Effector CD4-positive, alpha-beta T cell (primary cell): ENCODE measurements around the gene SULT1A1.
"Not testable (repeated sequence)": the region's sequence is repeated elsewhere in the genome, so short reads cannot be mapped to it uniquely, and the experiment has no call there.

Experiments
- DNase-seq: peaks from one replicate; pipeline ENCODE4 v3.0.0-alpha.2; 2020

SULT1A1 gene

DNA sequence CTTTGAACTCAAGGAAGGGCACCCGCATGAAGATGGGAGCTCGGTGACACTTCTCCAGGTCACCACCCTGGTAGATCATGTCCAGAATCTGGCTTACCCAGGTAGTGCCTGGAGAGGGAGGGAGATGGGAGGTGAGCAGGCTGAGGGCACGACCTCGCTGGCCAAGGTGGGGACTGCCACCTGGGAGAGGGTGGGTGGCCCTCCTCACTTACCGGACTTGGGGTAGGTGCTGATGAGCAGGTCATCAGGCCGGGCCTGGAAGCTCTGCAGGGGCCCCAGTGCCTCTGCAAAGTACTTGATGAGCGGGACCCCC lies 1.4 kb downstream of the SULT1A1 start:
- DNase-seq, result not testable (repeated sequence)

DNA sequence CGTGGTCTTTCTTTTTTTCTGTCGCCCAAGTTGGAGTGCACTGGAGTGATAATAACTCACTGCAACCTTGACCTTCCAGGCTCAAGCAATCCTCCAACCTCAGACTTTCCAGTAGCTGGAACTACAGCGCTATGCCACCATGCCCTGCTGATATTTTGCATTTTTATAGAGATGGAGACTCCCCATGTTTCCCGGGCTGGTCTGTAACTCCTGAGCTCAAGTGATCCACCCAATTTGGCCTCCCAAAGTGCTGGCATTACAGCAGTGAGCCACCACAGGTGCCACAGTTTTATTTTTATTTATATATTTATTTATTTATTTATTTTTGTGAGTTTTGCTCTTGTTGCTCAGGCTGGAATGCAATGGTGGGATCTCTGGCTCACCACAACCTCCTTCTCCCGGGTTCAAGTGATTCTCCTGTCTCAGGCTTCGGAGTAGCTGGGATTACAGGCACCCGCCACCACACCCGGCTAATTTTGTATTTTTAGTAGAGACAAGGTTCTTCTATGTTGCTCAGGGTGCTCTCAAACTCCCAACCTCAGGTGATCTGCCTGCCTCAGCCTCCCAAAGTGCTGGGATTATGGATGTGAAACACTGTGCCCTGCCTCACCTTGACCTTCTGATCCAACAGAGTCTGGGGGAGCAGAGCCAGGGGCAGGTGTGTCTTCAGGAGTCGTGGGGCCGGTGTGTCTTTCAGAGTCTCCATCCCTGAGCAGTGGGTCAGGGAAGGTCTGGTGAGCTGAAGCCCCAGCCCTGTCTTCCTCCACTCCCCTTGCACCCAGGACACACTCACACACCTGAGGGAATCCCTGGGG lies 2.0 kb downstream of the SULT1A1 start:
- DNase-seq, result not testable (repeated sequence)

GRCh38 chr16:28607116-28607623 lies 2.7 kb downstream of the SULT1A1 start:
- no peak for DNase-seq

DNA sequence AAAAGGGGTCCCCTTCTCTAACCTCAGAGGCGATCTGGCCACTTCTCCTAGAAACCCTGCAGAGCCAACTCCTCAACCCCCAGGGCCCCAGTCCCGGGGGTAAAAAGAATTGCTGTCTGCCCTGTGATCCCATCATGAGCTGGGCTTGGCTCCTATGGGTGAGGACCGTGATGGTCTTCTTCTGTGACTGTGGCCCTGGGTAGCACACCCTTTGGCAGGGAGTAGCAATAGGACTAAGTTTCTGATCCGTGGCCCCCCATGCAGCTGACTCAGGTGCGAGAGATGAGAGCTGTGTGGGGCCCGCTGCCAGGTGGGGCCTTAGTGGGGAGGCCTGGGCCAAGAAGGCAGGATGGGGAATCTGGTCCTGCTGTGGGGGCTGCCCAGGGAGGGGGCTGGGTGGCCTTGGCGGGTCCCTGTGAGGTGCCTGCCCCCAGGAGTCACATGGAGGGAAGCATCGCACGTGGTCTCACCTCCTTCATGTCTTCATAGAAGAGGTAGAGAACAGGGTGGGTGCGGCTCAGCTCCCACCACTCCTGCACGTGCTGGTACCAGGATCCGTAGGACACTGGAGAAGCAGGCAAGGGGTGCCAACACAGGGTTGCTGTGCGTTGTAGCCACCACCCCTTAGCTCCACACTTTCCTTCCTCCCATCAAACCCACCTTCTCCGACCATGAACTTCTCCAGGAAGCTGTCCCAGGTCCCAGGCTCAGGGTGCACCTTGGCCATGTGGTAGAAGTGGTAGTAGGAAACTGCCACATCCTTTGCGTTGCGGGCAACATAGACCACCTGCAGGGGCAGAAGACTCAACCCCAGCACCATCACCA lies 3.3 kb downstream of the SULT1A1 start:
- DNase-seq, result no peak

DNA sequence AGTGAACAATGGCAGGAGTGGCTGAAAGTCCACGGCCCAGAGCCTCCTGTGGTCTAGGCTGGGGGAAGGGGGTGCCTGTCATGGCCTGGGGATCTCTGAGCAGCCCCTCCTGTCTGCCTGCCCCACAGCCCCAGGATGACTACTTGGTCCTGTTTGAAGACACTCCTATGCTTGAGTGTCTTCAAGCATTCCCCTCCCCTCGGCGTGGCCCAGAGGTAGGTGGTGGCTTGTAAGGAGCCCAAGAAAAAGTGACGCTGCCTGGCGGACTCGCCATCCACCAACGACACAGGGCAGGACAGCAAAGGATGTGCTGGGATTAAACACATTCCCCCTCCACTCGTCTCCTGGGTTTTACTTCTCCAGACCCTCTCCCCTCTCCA lies 5.7 kb downstream of the SULT1A1 start:
- no peak for DNase-seq

DNA sequence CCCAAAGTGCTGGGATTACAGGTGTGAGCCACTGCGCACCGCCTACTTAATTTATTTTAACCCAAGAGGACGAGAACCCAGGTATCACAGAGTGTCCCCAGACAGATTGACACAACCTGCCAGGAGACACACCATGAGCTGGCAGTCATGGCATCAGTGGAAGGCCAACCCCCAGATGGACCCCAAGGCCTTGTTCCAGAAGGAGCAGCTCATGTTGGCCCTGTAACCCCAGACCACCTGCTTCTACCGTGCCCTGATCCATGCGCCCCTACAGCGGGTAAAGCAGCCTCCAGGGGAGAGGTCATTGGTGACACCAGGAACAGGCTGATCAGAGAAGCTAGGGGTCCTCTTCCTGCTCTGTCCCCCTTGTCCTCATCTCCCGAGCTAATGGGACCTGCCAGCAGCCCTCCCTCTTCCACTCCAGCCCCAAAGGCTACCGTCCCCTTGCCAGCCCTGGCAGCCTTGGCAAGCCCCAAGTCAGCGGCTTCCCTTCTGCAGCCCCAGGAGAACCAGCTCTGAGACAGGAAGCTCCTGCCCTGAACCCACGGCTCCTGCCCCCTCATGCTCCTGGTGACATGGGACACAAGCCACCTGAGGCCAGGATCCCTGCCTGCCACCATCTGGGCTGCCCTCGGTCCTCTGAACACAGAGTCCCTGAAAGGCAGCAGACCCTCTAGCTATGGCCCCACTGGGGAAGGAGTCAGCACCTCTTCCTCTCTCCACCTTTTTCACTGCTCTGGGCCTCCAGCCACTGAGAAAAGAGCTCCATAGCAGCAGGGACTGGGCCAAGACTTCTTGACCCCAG lies 6.3 kb downstream of the SULT1A1 start:
- DNase-seq, result no peak

DNA sequence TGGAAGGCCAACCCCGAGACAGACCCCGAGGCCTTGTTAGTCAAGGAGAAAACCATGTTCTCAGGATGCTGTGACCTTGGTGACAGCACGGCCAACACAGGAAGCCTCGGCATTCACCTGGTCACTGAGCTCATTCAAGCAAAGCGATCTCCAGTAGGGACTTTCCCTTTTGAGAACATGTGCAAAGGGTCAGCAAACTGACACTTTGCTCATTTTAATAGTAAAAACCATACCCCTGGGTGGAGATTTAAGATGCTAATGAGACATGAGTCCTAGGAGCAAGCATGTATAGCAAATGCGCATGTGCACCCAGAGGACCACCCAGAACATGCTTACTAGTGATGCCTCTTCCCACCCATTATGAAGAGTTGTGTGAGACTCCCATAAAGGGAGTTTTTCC lies 7.3 kb downstream of the SULT1A1 start:
- DNase-seq, result no peak

DNA sequence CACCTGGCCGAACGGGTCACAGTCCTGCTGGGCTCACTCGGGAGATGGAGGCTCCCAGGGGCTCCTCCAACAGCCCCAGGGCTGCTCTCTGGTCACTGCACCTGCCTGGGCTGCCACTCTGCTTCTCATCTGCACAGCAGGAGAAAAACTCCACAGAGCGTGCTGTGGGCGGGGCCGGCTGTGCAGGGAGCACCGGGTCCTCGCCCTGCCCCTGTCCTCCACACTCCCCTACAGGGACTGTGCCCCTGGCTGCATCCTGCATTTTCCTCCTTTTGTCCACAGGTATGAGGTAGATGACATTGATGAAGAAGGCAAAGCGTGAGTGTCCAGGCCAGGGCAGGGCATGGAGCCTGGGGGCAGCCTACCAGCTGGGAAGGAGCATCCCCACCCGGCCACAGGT lies 7.8 kb downstream of the SULT1A1 start:
- DNase-seq, result not testable (repeated sequence)

DNA sequence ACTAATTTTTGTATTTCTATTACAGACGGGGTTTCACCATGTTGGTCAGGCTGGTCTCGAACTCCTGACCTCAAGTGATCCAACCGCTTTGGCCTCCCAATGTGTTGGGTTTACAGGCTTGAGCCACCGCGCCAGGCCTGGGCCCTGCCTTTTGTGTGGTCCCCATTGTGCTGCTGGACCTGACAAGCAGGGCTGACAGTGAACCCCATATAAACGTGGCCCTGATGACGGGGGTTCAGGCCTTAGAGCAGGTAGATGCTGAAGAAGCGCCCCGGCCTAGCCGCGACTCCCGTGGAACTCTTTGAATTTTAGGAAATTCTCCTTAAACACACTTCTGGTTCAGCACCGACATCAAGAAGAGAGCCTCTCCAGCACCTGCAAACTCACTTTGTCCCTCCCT lies 8.3 kb downstream of the SULT1A1 start:
- not testable (repeated sequence) for DNase-seq

- not testable (repeated sequence) for DNase-seq
Observed at GRCh38 chr16:28600965-28601364, 8.9 kb downstream of the SULT1A1 start.

GRCh38 chr16:28599377-28600285 lies 10.2 kb downstream of the SULT1A1 start:
- DNase-seq, result not testable (repeated sequence)

DNA sequence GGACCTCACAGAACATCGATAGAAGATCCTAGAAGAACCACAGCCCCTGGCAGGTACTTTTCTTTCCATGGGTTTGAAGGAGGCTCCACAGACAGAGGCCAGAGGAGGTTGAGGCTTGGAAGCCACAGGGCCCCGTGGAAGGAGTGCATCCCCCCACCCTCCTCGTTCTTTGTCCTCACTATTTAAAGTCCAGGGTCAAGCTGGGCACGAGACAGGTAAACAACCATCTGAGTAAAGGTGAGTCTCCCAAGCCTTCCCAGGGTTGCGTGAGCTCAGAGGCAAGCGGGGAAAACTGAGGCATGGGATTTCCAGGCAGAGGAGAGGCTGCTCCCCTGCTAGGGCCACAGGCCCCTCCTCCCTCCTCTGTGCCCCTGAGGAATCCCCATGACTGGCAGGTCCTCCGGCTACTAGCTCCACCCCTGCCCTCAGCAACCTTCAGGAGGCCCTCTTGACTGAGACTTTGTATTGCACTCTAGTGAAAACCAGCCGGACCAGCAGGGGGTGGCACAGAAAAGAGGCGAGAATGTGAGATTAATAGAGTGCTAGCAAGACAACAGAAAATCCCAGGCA lies 12.1 kb downstream of the SULT1A1 start:
- DNase-seq, result no peak

DNA sequence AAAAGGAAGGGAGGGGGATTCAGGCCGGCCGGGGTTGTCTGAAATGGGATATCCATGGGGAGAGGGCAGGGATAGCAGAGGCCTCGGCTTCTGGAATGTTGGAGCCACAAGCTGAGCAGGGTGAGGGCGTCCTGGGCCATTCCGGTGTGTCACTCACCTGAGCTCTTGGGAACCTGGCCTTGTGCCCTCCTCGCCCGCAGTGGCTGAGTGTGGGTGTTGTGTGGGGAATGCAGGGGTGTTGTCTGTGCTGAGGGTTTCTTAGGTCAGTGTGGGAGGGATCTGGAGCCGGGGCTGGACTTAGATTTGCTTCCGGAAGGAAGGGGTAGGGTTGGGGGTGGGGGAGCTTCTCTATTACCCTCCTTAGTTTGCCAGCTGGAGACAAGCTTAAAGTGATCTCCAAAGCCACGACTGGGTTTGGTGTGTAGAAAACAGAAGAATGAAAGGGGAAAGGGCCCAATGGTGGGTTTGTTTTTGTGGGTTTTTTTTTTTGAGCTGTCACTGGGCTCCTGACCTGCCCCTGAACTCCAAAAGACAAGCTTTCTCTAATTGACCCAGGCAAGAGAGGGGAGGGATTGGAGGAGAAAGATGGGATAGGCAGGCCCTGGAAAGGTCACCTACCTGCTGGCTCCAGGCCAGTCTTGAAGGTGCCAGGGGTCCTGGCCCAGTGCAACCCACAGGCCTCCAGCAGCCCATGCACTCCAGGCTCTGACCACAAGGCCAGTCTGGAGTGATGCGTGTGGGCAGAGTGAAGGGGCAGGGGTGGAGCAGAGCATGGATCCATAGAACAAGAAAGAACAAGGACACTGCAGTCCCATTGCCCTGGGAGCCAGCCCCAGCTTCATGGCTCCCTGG lies 12.8 kb downstream of the SULT1A1 start, which contains the start of gene SULT1A2:
Gene SULT1A2 (minus strand): TSS at position 211 of the 852 bp plus-strand sequence. CDS start 1,120 bp downstream, outside the sequence.
- DNase-seq, result no peak

DNA sequence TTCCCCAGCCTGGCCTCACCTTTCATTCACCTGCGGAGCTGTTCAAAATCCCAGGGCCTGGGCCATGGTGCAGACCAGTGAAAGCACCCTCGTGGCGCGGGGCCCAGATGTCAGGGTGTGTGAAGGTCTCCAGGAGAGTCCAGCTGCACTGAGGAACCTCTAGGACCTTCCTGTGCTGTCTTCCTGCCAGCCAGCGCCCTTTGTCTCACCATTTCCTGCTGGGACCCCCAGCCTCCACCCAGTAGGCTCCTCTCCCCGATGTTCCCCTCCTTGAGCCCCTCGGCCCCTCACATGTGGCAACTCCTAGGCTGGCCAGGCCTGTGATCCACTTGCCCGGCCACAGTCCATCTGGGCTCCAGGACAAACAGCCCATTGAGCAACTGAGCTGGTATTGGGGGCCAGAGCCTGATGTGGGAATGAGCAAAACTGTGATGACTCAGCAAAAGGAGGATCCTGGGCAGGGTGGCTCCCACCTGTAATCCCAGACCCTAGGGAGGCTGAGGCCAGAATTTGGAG lies 13.7 kb downstream of the SULT1A1 start:
- DNase-seq, result no peak

DNA sequence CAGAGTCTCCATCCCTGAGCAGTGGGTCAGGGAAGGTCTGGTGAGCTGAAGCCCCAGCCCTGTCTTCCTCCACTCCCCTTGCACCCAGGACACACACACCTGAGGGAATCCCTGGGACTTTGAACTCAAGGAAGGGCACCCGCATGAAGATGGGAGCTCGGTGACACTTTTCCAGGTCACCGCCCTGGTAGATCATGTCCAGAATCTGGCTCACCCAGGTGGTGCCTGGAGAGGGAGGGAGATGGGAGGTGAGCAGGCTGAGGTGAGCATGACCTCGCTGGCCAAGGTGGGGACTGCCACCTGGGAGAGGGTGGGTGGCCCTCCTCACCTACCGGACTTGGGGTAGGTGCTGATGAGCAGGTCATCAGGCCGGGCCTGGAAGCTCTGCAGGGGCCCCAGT lies 14.4 kb downstream of the SULT1A1 start:
- not testable (repeated sequence) for DNase-seq

- DNase-seq, result no peak
Observed at GRCh38 chr16:28592979-28593553, 16.8 kb downstream of the SULT1A1 start.

- DNase-seq, result no peak
Observed at GRCh38 chr16:28592511-28592910, 17.3 kb downstream of the SULT1A1 start.

DNA sequence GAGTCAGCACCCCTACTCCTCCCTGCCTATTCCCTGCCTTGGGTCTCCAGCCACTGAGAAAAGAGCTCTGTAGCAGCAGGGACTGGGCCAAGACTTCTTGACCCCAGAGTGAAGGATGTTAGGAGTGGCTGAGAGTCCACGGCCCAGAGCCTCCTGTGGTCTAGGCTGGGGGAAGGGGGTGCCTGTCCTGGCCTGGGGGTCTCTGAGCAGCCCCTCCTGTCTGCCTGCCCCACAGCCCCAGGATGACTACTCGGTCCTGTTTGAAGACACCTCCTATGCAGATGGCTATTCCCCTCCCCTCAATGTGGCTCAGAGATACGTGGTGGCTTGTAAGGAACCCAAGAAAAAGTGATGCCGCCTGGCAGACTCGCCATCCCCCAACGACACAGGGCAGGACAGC lies 18.5 kb downstream of the SULT1A1 start:
- DNase-seq, result no peak

- DNase-seq, result no peak
Observed at GRCh38 chr16:28590384-28591340, 19.2 kb downstream of the SULT1A1 start.
